GM20000 (cell line): ENCODE results near the gene VLDLR.

Experiments
- DNase-seq: peaks from one replicate; pipeline ENCODE4 v3.0.0; 2012; ENCODE audit warnings: low spot score
- CTCF ChIP-seq: IDR thresholded peaks from 2 replicates; pipeline ENCODE4 v1.5.1; 2012; ENCODE audit warnings: mild to moderate bottlenecking, control low read depth; ENCODE audit errors: extremely low read depth, missing control alignments

VLDLR gene

GRCh38 chr9:2639786-2640185 is 18.2 kb downstream of the VLDLR start:
- TF ChIP-seq CTCF, result no peak
- no peak for DNase-seq

- no peak for TF ChIP-seq CTCF
- DNase-seq, result no peak
Measured at GRCh38 chr9:2640570-2640969, 19.0 kb downstream of the VLDLR start.

GRCh38 chr9:2641033-2641432 is 19.4 kb downstream of the VLDLR start:
- DNase-seq, result no peak
- no peak for TF ChIP-seq CTCF

- TF ChIP-seq CTCF, result no peak
- DNase-seq, result no peak
Measured at GRCh38 chr9:2642068-2642467, 20.5 kb downstream of the VLDLR start.

- no peak for DNase-seq
- TF ChIP-seq CTCF, result no peak
Measured at GRCh38 chr9:2645569-2645968, 24.0 kb downstream of the VLDLR start.

GRCh38 chr9:2655411-2655901 is 33.9 kb downstream of the VLDLR start:
- TF ChIP-seq CTCF, result no peak
- DNase-seq, result peak; percentile 27

- TF ChIP-seq CTCF, result no peak
- DNase-seq, result peak; percentile 20
Measured at GRCh38 chr9:2657427-2657826, 35.8 kb downstream of the VLDLR start.
